RPMI7951 (cell line): Measurements from ENCODE around the gene NEURL2. TPM values are rescaled to one million over a fixed set of nuclear protein-coding genes. Genes with fewer than 3 reads are reported as not detected.
"Not testable (repeated sequence)": the region's sequence is repeated elsewhere in the genome, so short reads cannot be mapped to it uniquely, and the experiment has no call there.

Source experiments
- DNase-seq: peaks from one replicate; pipeline ENCODE4 v3.0.0-alpha.2; 2012; ENCODE audit warnings: low read depth
- total RNA-seq: library from RNA; depleted of rRNA; stranded (reverse); fragments of >200 nt; shearing (Covaris generic); gene quantifications from 2 replicates; pipeline ENCODE4 v1.2.3, GENCODE V29; 2014; rRNA removed

Gene NEURL2, protein sequence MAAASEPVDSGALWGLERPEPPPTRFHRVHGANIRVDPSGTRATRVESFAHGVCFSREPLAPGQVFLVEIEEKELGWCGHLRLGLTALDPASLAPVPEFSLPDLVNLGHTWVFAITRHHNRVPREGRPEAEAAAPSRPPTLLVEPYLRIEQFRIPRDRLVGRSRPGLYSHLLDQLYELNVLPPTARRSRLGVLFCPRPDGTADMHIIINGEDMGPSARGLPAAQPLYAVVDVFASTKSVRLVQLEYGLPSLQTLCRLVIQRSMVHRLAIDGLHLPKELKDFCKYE
- total RNA-seq, result 3.0 and 5.5 TPM in 2 replicates

DNA sequence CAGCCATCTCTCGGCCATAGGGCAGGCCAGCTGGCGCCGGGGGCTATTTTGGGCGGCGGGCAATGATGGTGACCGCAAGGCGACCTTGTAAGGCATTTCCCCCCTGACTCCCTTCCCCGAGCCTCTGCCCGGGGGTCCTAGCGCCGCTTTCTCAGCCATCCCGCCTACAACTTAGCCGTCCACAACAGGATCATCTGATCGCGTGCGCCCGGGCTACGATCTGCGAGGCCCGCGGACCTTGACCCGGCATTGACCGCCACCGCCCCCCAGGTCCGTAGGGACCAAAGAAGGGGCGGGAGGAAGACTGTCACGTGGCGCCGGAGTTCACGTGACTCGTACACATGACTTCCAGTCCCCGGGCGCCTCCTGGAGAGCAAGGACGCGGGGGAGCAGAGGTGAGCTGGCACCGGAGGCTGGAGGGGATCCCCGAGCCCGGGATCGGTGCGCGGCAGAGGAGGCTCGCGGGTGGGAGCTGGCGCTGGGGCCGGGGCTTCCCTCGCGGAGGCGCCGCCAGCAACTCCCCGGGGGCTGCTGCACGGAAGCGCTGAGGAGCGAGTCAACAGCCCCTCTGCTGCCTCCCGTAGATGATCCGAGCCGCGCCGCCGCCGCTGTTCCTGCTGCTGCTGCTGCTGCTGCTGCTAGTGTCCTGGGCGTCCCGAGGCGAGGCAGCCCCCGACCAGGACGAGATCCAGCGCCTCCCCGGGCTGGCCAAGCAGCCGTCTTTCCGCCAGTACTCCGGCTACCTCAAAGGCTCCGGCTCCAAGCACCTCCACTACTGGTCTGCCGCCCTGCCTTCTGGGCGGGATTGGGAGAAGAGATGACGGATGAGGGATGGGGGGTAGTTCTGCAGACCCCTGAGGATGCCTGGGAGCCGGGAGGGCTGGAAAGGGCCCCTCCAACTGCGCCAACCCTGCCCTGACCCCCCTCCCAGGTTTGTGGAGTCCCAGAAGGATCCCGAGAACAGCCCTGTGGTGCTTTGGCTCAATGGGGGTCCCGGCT is at the start of gene NEURL2, which contains the start of gene CTSA:
Gene NEURL2, minus strand, starts transcription at position 224 of the 999 bp plus-strand sequence. Its CDS starts 217 bp downstream, at position 7.
Gene CTSA, plus strand, starts transcription at position 351 of the 999 bp plus-strand sequence. Its CDS starts 234 bp downstream, at position 585.
- DNase-seq, result peak; percentile 98

DNA sequence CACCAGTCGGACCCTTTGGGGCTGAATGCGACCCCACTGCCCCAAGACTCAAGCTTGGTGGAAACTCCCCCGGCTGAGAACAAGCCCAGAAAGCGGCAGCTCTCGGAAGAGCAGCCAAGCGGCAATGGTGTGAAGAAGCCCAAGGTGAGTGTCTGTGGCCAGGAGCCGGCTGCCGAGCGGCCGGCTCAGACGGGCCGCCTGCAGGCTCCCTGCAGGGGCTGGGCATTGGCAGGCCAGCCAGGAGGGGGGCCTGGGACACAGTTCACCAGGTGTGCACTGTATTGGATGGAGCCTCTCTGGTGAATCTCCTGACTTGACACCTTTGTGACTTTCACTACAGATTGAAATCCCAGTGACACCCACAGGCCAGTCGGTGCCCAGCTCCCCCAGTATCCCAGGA is 49.5 kb upstream of the NEURL2 start:
- DNase-seq, result no peak

DNA sequence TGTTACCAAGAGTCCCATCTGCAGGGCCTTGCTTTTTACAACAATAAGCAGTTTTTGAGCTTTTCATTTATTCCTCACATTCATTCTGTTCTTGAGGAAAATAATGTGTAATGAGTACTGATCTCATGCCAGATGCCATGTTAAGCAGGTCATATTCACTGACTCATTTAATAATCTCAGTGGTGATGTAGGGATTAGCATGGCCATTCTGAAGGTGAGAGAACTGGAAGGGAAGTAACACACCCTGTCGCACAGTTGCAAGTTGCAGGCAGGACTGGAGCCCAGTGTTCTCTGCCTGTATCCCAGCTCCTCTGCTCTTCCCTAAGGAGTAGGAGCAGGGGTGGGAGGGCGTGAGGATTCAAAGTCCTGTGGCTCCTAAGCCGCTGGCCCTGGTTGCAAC is 49.0 kb upstream of the NEURL2 start:
- no peak for DNase-seq

DNA sequence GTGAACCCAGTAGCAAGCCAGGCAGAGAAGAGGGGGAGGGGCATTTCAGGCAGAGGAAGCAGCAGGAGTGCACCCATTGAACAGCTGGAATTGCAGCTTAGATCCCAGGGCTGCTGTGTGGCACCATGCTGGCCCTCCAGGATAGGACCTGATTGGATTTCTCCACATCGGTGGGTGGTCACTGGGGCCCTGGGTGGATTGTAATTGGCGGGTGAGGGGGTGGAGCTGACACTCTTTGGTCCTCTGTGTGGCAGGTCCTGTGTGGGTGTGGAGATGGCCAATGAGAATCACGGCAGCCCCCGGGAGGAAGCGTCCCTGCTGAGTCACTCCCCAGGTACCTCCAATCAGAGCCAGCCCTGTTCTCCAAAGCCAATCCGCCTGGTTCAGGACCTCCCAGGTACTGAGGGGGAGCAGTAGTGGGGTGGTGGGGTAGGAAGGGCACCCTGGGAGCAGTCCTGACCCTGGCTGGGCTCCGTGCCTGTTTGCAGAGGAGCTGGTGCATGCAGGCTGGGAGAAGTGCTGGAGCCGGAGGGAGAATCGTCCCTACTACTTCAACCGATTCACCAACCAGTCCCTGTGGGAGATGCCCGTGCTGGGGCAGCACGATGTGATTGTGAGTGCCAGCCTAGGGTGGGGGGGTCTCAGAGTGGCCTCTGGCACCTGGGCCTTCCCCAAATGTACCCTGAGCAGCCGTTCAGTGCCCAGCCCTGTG is 47.9 kb upstream of the NEURL2 start:
- DNase-seq, result no peak

DNA sequence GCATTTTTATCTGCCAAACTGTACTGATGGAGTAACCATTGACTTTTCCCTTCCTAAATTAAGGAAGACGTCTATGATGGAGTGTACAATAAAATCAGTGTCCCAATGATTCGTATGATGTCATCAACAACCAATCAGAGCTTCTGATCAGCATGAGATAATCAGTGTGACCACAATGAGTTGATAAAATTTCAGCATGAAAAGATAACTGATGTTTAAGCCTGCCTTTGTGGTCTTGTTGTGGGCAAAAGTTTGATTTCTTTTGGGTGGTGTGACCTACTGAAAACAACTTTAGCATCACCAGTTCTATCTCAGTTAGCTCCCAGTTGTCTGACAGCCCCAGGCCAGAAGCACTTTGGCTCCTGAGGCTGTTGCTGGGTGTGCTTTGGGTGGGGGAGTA is 46.8 kb upstream of the NEURL2 start:
- no peak for DNase-seq

DNA sequence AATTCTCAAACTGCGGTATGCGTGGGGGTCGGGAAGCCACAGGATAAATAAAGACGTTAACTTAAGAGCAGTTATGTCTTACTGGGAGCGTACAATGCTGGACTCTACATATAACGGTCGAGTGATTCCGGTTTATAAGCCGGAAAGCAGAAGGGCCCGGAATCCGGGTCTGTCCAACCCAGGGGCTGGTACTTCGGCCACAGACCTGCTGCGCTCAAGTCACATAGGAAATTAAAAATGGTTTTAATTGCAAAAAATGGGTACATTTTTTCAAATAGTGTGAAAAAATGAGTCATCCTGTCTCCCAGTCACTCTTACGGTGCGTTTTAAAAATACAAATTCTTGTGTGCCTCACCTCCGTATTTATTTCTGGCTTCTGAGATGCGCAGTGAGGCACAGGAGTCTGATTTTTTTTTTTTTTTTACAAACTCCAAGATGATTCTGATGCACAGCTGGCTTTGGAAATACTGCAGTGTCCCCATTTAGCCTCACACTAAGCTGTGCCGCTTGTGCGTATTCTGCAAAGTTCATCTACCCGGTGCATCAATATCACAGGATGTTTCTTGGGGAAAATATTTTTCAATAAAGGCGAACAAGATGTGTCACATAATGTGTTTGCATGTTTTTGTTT is 44.5 kb upstream of the NEURL2 start:
- peak; percentile 43 for DNase-seq

DNA sequence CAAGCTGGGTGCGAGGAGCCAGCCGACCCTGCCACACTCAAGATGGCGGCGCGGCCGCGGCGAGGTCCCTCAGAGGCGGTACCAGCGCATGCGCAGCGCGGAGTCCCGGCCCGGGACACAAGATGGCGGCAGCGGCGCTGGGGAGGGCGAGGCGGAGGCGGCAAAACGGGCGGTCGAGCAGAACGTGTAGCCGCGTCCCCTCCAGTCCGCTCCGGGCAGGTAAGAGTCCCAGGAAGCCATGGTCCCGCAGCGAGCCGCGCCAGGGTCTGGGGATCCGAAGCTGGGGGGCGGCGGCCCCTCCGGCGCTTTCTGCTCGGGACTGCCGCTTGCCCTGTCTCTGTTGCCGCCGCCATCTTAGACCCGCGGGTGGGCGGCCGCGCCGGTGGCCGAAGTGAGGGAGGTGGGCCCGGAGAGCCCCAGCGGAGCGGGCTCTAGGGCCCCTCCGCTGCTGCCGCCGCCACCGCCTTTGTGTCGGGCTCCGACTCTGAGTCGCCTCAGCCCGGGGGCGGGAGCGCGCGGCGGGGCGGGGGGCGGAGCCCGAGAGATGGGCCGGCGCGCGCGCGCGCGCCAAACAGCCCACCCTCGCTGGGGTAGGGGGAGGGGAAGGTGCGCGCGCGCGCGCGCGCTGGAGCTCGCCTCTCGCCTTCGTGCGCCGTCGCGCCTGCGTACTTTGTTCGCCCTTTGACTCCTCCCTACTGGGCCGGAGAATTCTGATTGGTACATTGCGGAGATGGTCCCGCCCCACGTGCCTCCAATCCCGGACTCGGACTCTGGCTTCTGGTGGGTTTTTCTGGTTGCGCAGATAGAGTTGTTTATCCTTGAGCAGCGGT is 43.8 kb upstream of the NEURL2 start, which contains the start of gene PCIF1:
Gene PCIF1, plus strand, starts transcription at position 98 of the 830 bp plus-strand sequence. CDS start 4,317 bp downstream, outside the sequence.
- DNase-seq, result peak; percentile 98

DNA sequence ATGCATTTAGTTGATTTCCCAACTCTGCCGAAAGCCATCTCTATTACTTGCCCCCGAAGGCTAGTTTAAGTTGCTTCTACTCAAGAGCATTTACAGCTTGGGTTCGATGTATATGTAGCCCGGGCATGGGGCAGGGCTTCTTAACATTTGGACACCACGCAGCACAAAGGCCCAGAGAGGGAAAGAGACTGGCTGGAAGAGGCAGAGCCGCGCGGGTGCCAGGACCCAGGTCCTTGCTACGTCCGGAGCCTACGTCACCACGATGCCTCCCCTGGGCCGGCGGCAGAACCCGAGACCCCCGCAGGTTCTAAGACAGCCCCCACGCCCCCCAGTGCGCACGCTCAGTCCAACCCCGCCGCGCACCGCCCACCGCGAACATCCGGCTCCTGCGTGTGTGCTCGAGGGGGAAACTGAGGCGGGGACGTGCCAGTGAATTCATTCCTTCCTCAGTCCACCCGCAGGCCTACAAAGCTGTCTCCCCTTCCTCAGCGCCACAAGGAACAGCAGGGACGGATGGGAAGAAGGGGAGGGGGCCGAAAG is 43.1 kb upstream of the NEURL2 start:
- DNase-seq, result peak; percentile 52

DNA sequence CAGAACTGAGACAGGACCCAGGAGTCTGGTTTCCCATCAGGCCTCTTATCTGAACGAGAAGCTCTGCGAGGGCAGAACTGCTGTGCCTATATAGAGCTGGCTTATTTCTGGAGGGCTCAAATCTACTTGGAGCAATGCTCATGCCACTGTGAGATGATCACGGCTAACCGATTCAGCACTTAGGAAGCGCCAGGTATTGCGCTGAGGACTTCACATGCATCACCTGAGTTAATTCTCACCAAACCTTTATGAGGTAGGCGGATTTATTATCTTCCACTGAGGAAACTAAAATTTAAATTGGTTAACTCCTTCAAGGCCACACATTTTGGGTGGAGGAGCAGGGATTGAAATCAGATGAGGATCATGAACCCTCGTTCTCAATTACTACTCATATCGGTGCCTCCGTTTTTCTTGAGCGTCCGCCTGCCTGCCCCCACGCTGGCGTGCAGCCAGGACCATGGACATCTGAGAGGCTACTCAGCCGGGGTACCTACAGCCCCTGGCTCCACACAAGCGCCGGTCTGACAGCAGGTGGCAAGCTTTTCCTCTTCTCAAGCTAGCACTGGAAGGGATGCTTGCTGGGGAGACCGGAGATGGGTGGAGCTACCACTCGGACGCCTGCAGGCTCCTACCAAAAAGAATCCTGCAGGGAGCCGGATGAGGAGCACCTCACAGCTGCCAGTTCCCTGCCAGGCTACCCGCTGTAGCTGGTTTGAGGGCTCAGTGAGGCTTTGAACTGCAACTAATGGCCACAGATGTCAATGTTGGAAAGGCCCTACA is 42.4 kb upstream of the NEURL2 start:
- peak; percentile 86 for DNase-seq

DNA sequence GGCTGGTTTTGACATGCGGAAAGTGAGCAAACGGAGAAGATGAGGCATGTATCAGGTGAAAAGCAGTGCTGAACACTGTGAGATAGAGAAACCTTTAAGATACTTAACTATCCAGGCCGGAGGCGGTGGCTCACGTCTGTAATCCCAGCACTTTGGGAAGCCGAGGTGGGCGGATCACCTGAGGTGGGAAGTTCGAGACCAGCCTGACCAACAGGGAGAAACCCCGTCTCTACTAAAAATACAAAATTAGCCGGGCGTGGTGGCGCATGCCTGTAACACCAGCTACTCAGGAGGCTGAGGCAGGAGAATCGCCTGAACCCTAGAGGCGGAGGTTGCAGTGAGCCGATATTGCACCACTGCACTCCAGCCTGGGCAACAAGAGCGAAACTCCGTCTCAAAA is 40.7 kb upstream of the NEURL2 start:
- DNase-seq, result not testable (repeated sequence)

DNA sequence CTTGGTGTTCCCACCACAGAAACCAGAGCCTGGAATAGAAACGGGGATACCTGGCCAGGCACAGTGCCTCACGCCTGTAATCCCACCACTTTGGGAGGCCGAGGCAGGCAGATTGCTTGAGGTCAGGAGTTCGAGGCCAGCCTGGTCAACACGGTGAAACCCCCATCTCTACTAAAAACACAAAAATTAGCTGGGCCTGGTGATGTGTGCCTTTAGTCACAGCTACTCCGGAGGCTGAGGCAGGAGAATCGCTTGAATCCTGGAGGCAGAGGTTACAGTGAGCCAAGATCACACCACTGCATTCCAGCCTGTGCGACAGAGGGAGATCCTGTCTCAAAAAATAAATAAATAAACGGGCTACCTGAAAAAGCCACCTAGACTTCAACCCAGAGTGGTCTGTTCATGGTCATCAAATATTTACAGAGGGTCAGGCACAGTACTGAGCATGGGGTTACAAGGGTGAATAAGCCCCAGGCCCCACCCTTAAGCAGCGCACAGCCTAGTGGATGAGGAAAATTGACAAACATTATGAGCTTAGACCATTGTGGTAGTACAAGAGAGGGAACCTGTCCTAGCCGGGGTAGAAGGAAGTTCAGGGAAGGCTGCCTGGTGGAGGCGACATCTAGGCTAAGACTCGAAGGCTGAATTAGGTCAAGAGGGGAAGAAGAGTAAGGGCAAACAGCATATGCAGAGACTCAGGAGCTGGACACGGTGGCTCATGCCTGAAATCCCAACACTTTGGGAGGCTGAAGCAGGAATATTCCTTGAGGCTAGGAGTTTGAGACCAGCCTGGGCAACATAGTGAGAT is 36.3 kb upstream of the NEURL2 start:
- DNase-seq, result no peak

DNA sequence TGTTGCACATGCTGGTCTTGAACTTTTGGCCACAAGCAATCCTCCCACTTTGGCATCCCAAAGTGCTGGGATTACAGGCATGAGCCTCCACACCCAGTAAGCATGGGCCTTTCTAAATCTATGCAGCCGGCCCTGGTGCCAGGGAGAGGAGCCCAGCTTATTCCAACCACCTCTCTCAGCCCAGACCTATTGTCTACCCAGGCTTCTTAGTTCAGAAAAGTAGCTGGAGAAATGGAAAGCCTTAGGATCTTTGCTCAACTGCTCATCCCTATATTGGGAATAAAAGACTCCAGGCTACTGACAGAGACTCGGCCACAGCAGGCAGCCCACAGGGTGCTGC is 35.7 kb upstream of the NEURL2 start:
- DNase-seq, result no peak

DNA sequence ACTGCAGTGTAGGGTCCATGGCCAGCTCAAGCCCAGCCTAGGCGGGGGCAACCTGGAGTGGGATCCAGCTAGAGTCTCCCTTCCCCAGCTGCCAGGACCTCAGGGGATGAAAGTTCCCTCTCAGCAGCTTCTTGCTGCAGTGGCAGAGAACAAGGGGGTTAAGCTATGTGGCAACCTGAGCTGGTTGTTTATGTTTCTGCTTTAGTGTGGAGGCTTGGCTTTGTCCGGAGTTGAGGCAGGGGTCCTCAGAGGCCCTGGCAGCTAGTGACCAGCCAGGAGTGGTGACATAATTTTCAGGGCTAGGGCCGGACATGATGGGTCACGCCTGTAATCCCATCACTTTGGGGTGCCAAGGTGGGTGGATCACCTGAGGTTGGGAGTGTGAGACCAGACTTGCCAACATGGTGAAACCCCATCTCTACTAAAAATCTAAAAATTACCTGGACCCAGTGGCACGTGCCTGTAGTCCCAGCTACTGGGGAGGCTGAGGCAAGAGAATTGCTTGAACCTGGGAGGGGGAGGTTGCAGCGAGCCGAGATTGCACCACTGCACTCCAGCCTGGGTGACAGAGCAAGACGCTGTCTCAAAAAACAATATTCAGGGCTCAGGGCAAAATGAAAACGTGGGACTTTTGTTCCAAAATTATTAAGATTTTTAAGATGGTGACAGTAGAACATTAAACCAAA is 35.0 kb upstream of the NEURL2 start:
- no peak for DNase-seq

DNA sequence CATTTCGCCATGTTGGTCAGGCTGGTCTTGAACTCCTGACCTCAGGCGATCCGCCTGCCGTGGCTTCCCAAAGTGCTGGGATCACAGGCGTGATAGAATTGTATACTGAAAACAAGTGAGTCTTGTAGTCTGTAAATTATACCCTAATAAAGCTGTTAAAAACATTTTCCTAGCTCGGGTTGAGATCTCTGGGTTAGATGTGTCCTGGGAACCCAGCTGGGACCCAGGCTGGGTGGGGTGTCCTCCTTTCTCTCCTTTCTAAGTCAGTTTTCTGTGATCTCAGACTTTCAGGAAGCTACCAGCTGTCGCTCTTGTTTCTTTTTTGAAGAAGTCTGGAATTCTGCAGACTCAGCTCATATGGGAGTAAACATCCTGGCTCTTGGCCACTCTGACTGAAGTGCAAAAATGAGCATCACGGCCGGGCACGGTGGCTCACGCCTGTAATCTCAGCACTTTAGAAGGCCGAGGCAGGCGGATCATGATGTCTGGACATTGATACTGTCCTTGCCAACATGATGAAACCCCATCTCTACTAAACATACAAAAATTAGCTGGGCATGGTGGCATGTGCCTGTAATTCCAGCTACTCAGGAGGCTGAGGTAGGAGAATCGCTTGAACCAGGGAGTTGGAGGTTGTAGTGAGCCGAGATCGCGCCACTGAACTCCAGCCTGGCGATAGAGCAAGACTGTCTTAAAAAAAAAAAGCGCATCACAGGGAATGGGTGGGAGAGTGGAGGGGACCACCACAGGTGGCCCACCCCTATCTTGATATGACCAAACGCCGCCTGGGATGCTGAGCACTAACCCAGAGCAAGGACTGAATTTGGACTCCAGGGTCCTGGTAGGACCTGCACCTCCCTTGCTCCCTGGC is 33.6 kb upstream of the NEURL2 start:
- peak; percentile 66 for DNase-seq

DNA sequence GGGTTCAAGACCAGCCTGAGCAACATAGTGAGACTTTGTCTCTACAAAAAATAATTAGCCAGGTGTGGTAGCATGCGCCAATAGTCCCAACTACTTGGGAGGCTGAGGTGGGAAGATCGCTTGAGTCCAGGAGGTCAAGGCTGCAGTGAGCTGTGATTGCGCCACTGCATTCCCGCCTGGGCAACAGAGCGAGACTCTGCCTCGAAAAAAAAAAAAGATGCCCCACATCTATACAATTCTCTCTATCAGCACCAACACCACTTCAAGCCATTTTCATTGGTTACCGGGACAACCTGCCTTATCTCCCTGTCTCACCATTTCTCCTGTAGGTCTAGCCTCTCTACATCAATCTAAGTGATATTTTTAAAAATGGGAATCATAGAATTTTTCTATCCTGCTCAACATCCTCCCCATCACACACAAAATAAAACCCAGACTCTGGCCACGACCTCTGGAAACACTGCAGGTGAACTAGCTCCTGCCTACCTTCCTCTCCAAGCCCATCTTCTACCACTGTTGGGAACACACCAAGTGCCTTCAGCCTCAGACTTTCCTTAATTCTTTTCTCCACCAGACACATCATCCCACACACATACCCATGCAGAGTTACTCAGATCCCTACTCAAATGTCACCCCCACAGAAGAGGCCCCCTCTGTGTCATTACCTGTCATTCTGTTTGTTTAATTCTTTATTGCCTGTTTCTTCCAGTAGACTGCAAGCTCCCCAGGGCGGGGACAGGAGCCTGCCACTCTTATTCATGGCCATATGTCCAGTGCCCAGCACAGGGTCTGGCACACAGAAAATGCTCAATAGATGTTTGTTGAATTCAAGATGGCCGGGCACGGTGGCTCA is 30.6 kb upstream of the NEURL2 start:
- DNase-seq, result no peak
